ENCODE results near the gene SDK2.

SDK2 gene

GRCh38 chr17:73564843-73565242, 79.4 kb downstream of the SDK2 start:
- TF ChIP-seq SIN3A (IDR thresholded peaks at IDR 0.05; ENCODE audit: borderline replicate concordance, insufficient read depth, low read length) (no peak), TAF1 (IDR thresholded peaks at IDR 0.05; ENCODE audit: borderline replicate concordance, insufficient read depth, low read length) (no peak), POLR2AphosphoS5 (IDR thresholded peaks at IDR 0.05; ENCODE audit: low read depth, low read length) (no peak), FOXP2 (optimal IDR thresholded peaks at IDR 0.05; ENCODE audit: borderline replicate concordance, extremely low read depth, extremely low read length, insufficient read depth) (no peak), REST (IDR thresholded peaks at IDR 0.05; ENCODE audit: insufficient read depth in 1 of 2, low read depth in 2 of 2, low read length in 2 of 2) (no peak)

- TF ChIP-seq FOXP2 (optimal IDR thresholded peaks at IDR 0.05; ENCODE audit: borderline replicate concordance, extremely low read depth, extremely low read length, insufficient read depth) = no peak
- no peak for TF ChIP-seq SIN3A (IDR thresholded peaks at IDR 0.05; ENCODE audit: borderline replicate concordance, insufficient read depth, low read length)
- TF ChIP-seq POLR2AphosphoS5 (IDR thresholded peaks at IDR 0.05; ENCODE audit: low read depth, low read length) = no peak
- TF ChIP-seq TAF1 (IDR thresholded peaks at IDR 0.05; ENCODE audit: borderline replicate concordance, insufficient read depth, low read length) = no peak
- no peak for TF ChIP-seq REST (IDR thresholded peaks at IDR 0.05; ENCODE audit: insufficient read depth in 1 of 2, low read depth in 2 of 2, low read length in 2 of 2)
Observed at GRCh38 chr17:73562896-73563295, 81.3 kb downstream of the SDK2 start.

GRCh38 chr17:73561111-73561510, 83.1 kb downstream of the SDK2 start:
- TF ChIP-seq TAF1 (IDR thresholded peaks at IDR 0.05; ENCODE audit: borderline replicate concordance, insufficient read depth, low read length) (no peak), REST (IDR thresholded peaks at IDR 0.05; ENCODE audit: insufficient read depth in 1 of 2, low read depth in 2 of 2, low read length in 2 of 2) (no peak), FOXP2 (optimal IDR thresholded peaks at IDR 0.05; ENCODE audit: borderline replicate concordance, extremely low read depth, extremely low read length, insufficient read depth) (no peak), SIN3A (IDR thresholded peaks at IDR 0.05; ENCODE audit: borderline replicate concordance, insufficient read depth, low read length) (no peak), POLR2AphosphoS5 (IDR thresholded peaks at IDR 0.05; ENCODE audit: low read depth, low read length) (no peak)

GRCh38 chr17:73560661-73561060, 83.6 kb downstream of the SDK2 start:
- no peak for TF ChIP-seq POLR2AphosphoS5 (IDR thresholded peaks at IDR 0.05; ENCODE audit: low read depth, low read length)
- no peak for TF ChIP-seq TAF1 (IDR thresholded peaks at IDR 0.05; ENCODE audit: borderline replicate concordance, insufficient read depth, low read length)
- TF ChIP-seq SIN3A (IDR thresholded peaks at IDR 0.05; ENCODE audit: borderline replicate concordance, insufficient read depth, low read length) = no peak
- no peak for TF ChIP-seq FOXP2 (optimal IDR thresholded peaks at IDR 0.05; ENCODE audit: borderline replicate concordance, extremely low read depth, extremely low read length, insufficient read depth)
- no peak for TF ChIP-seq REST (IDR thresholded peaks at IDR 0.05; ENCODE audit: insufficient read depth in 1 of 2, low read depth in 2 of 2, low read length in 2 of 2)

GRCh38 chr17:73559532-73559931, 84.7 kb downstream of the SDK2 start:
- no peak for TF ChIP-seq SIN3A (IDR thresholded peaks at IDR 0.05; ENCODE audit: borderline replicate concordance, insufficient read depth, low read length)
- no peak for TF ChIP-seq TAF1 (IDR thresholded peaks at IDR 0.05; ENCODE audit: borderline replicate concordance, insufficient read depth, low read length)
- TF ChIP-seq REST (IDR thresholded peaks at IDR 0.05; ENCODE audit: insufficient read depth in 1 of 2, low read depth in 2 of 2, low read length in 2 of 2) = no peak
- no peak for TF ChIP-seq POLR2AphosphoS5 (IDR thresholded peaks at IDR 0.05; ENCODE audit: low read depth, low read length)
- TF ChIP-seq FOXP2 (optimal IDR thresholded peaks at IDR 0.05; ENCODE audit: borderline replicate concordance, extremely low read depth, extremely low read length, insufficient read depth) = no peak
